HG03457 (cell line): ENCODE measurements around the gene GDF2.

Experiments
- ATAC-seq: cut with Tn5 transposase; IDR thresholded peaks from one replicate; pipeline ENCODE4 v1.9.1; 2021; ENCODE audit warnings: moderate number of reproducible peaks; ENCODE audit not compliant: unreplicated experiment

Gene GDF2

DNA sequence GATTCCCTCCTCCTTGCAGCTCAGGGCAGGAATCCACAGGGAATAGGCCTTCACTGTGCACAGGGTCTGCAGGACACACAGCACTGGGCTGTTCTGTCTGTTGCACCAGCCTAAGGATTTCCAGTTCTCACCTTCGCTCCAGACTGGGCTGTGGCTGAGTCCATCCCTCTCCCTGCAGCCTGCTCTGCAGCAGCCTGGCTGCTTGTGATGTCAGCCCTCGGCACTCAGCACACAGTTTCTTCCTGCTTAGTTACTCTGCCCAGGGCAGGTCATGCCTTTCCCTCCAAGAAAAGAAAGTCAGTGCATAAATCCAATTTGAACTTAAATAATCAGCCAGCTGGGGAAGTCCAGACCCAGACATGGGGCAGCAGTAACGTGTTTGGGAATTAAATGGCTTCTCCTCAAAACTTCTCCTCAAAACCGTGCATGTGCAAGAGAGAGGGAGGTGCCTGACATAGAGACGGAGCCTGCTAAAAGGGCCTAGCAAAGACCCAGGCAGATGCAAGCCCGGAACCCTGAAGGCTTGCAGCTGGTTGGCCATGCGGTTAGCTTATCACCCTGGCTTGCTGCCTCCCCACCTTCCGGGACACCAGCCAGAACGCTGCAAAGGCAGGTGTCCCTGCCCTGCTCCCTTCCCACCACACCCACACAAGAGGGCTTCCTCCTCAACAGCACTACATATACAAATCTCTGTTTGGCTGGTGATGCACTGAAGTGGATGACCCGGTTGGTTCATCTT is 10.9 kb upstream of the GDF2 start:
- no peak for ATAC-seq

DNA sequence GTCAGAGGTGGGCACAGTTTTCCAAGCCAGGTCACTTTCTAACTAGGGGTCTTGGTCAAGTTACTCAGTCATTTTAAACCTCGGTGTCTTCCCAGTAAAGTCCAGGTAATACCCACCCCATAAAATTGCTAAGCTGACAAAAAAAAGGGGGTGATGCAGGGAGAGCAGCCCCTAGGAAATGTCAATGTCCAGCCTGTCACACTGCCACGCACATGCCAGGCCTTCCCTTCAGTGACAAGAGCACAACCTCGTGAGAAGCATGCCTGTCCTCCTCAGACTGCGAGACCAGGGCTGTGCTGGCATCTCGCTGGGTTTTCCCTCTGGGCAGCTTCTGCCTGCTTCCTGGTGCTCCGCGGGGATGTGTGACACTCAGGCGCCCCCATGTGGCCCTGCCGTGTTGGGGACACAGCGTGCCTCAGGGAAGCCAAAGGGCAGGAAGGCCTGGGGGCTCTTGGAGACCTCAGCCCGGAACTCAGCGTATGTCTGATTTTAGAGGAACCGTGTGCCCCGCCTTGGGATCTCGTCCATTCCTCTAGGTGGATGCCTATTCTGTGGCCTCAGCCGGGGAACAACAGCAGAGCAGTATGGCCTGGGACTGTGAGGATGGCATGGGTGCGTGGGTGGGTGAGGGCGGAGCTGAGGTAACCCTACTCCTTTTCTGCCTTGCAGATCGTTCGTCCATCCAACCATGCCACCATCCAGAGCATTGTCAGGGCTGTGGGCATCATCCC is 10.2 kb upstream of the GDF2 start:
- ATAC-seq = no peak

DNA sequence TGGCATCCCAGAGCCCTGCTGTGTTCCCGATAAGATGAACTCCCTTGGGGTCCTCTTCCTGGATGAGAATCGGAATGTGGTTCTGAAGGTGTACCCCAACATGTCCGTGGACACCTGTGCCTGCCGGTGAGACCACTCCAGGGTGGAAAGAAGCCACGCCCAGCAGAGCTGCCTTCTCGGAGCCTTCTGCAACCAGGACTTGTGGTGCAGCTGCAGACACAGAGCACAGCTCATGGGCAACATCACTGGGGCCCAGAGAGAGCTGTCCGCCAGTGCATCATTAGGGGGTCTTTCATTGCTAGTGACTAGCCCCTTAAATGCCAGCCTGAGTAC is 9.6 kb upstream of the GDF2 start:
- ATAC-seq = no peak

DNA sequence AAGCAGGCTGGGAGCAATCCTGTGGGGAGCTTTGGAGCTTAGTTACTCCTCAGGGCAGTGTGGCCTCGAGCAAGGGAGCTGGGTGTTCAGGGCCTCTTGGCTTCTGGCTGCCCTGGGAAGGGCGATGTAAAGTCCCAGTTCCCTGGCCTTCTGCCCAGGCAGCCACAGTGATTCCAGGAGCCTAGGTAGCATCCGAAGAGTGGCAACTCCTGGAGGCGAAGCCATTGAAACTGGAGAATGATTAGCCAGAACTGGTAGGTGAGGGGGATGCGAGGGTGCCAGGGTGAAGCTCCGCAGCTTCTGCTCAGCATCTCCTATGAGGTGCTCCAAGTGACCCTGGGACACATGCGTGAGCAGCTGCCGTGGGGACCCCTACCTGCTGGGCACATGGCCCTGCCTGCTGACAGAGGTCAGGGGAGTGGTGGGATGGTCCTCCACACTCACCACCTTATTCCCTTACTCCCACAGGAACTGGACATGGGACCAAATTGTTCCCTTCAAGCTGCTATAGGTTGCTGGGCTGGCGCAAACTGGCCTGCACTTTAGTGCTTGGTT is 7.8 kb upstream of the GDF2 start:
- ATAC-seq = no peak

DNA sequence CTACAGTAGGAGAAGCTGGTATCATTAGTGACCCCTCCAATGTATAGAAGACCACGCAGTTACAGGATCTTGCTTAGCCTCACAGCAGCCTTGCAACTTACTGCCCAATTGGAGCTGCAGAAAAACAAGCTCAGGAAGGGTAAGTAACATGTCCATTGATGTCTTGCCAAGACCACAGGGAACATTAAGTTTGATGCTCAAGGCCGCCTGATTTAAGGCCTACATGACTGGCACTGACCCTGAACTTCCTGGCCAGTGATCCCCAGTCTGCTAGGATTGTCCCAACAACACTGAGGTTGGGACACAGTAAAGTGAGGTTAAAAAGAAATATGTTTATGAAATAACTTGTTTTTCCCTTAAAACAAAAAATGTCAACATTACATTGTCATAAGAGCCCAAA is 6.8 kb upstream of the GDF2 start:
- no peak for ATAC-seq

DNA sequence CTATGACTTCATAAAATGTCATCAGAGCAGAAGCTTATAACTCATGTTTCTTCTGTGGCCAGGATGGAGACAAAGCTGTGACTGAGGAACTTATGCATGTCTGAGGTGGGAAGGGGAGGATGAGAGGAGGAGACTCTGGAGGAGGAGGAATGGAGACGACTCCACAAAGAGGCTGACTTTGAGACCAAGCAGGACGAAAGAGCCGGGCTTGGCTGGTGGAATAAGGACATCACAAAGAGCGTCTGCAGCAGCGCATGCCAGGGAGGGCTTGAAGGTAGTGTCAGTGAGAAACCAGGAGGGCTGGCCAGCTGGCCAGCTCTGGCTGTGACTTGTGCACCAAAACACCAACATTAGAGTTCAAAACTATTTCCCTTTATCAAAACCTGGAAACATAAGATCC is 6.1 kb upstream of the GDF2 start:
- no peak for ATAC-seq

DNA sequence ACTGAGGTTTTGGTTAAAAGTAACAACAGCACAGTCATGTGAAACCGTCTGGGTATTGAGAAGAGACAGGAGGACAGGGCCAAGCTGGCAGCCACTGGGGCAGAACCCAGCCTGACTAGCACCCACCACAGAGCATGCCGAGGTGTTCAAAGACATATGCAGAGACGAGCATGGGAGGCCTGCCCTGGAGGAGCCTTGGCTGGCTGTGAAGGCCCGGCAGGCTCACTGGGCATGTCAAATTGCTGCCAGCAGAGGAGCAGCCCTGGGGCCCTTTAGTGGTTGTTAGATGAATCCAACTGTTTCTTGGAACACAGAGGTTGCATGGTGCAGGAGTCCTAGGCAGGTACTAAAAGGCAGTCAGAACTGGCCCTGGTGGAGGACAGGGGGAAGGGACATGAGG is 5.0 kb upstream of the GDF2 start:
- ATAC-seq = no peak

DNA sequence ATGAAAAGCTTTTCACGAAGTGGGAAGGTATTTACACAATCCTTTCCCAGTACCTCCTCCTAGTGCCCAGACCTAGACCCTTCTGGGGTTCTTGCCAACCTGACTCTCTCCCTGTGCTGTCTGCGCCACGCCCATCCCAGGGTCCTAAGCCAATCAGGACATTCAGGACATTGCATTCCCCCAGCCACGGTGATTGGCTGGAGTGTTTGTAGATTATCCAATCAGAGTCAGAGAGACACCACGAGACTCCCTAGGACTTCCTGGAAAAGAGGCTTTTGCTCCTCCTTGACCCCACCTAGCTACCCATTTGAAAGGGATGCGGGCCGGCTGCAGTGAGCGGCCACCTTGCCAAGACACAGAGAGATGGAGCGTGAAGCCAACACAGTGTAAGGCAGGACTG is 3.5 kb upstream of the GDF2 start:
- no peak for ATAC-seq

DNA sequence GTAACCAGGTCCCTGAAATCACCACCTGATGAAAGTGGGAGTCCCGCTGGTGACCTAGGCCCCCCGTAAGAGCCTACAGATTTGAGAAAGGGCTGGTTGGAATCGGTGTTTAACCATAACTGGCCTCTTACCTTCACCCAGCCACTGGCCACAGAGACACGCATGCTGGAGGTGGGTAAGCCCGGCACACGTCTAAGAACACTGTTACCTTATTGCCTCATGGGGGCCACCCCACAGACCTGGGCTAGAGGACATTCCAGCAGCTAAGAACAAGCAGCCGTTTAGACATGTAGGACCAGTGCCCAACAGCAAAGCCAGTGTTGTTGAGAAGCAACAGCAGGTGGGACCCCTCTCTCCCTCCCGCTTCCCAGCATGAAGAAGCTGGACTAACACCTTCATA is 2.5 kb upstream of the GDF2 start:
- no peak for ATAC-seq

DNA sequence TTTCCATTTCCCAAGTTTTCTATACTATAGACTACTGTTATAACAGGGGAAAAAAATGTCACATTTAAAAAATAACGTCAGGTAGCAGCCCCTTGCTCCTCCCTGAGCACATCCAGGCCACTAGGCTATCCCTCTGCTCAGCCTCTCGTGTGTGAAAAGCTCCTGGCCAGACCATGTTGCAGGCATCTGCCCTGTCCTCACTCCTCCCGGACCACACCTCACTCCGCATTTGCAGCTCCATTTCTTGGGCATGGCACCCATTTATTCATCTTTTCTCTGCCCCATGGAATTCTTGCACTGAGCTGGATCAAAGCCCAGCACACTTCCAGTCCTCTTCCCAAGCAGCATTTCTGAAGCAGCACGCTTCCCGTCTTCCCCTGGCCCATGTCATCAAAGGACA is 1.4 kb upstream of the GDF2 start:
- ATAC-seq = no peak

DNA sequence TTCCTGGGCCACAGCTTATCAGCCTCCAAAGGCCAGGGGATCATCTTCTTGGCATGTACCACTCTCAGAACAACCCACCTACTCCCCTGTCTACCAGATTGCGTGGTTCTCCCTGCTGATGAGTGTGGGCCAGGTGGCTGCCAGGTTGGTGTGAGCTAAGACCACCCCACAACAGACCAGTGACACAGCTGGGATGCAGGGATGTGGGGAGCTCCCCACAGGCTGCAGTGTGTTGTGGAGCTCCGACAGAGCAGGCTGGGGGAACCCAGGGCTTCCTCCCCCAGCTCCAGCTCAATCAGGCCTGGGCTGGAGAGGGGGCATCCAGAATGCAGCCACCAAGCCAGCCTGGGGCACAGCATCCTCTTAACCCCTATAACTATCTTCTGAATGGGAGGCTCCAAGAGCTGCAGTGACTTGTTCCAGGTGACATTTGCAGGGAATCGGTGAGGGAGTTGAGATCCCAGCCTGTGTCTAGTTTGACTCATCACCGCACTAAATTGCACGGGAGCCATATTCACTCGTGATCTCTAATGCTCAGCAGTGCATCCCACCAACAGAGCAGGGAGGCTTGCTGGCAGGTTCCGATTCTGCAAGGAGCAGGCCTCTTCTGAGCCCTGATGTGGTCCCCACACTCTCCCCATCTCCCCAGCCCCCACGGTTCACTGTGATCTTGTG is 596 bp upstream of the GDF2 start:
- no peak for ATAC-seq

DNA sequence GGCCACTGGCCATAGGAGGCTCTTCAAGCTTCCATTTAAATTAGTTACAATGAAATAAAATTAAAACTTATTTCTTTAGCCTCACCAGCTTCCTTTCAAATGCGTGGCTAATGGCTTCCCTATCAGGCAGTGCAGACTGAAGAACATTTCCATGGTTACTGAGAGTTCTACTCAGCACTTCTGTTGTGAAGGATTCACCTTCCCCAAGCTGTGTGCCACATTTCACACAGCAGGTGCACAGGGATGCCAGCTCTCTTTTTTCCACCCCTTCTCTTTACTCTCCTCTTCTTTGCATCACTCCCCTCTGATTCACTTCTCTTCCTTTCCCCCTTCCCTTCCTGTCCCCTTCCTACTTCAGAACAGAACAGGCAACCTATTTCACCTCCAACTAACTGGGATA is 833 bp downstream of the GDF2 start:
- ATAC-seq = no peak

DNA sequence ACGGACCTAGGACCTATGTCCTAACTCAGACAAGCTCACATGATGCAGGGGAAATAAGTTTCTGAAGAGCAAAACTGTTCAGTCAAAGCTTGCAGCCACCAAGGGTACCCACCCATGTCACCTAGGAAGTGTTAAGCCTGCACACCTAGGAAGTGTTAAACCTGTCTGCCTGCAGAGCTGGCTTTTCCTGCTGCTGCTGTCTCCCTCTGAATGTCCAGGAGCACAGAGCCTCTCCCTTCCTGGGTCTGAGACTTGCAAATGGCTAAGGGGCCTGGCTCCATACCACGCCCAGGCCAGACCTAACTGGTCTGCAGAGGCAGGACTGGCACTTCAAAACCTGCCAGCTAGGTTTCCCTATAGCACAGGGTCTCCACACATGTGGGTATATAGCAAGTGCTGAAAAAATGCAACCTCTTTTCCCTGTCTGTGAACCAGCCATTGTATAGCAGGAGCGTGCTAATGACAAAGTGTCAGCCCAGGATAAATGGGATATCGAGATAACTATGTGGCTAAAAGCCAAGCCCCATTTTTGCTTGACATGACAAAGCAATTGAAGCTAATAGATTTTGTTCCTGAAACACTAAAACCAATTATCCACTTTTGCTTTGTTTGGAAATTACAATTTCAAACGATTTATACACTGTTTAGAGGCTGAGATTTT is 1.5 kb downstream of the GDF2 start:
- no peak for ATAC-seq

DNA sequence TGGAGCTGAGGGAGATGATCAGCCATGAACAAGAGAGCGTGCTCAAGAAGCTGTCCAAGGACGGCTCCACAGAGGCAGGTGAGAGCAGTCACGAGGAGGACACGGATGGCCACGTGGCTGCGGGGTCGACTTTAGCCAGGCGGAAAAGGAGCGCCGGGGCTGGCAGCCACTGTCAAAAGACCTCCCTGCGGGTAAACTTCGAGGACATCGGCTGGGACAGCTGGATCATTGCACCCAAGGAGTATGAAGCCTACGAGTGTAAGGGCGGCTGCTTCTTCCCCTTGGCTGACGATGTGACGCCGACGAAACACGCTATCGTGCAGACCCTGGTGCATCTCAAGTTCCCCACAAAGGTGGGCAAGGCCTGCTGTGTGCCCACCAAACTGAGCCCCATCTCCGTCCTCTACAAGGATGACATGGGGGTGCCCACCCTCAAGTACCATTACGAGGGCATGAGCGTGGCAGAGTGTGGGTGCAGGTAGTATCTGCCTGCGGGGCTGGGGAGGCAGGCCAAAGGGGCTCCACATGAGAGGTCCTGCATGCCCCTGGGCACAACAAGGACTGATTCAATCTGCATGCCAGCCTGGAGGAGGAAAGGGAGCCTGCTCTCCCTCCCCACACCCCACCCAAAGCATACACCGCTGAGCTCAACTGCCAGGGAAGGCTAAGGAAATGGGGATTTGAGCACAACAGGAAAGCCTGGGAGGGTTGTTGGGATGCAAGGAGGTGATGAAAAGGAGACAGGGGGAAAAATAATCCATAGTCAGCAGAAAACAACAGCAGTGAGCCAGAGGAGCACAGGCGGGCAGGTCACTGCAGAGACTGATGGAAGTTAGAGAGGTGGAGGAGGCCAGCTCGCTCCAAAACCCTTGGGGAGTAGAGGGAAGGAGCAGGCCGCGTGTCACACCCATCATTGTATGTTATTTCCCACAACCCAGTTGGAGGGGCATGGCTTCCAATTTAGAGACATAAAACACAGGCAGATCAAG is 3.3 kb downstream of the GDF2 start:
- ATAC-seq = no peak

DNA sequence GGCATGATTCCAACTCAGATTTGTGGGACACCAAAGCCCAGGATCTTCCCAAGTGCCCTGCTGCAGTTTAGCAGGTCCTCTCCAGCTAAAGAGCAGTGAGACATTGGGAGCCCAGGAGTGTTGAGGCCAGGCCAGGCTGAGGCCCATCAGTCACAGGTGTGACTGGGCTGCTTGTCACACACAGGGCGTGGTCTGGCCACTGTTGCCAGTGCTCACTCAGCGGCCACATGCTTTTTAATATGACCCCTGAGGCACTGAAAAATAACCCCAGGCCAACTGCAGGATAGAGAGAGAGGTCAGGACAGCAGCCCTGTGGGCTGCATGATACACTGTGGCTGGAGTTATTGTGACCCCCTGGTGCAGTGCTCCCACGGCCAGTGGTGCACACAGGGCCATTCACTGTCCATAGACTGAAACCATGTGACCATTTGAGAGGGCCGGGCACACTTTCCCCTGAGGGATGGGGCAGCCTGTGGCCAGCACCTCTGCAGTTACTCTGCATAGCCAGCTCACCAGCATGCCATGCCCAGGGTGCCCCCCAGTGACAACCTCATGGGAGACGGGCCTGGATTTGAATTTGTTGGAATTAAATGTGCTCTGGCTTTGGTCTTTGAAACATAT is 4.2 kb downstream of the GDF2 start:
- ATAC-seq = no peak

DNA sequence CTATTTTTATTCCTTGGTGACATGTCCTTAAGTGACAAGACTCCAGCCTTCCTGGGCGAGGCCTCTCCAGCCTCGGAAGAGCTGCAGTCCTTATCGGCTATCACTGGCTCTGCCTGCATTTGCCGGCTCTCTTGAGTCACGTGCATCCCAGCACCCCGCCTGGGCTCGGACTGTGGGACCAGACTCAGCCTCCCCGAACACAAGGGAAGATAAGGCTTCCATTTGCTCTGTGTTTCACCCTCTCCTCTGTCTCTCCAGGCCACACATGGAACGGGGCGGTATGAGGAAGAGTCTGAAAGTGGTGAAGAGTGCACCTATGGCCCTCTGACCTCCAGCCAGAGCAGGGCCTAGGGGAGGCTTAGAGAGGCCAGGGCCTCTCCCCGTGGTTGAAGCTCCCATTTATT is 4.7 kb downstream of the GDF2 start:
- ATAC-seq = no peak

DNA sequence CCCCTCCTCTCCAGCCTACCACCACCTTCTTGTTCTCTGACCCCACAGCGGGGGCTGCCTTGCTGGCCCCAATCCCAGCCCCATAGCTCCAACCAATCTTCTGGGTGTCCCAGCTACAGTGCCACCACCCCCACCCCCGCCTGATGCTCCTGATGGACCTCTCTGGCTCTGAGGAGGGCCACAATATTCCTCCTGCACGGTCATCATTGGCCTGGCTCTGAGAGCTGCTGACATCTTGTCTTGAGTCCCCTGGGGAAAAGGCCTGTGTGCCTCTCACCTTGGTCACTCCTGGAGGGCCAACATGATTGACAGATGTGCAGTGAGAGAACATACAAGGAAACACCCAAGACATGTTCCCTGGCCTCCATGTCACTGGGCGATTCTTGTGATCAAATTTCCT is 7.6 kb downstream of the GDF2 start:
- ATAC-seq = no peak

DNA sequence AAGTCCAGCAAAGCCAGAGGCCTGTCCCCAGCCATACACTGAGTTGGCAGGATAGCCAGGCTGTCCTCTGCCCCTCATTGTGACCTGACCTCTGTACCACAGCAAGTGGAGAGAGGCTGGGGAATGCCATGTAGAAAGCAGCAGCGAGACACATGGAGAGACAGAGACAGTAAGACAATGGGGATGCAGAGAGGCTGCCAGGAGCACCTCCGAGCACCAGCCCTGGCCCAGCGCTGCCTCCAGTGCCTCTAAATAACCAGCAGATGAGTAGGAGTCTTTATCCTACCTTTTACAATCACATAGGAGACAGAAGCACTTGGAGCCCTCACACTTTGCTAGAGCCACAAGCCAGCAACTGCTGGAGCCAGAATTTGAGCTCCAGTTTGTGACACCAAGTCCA is 8.1 kb downstream of the GDF2 start:
- no peak for ATAC-seq

DNA sequence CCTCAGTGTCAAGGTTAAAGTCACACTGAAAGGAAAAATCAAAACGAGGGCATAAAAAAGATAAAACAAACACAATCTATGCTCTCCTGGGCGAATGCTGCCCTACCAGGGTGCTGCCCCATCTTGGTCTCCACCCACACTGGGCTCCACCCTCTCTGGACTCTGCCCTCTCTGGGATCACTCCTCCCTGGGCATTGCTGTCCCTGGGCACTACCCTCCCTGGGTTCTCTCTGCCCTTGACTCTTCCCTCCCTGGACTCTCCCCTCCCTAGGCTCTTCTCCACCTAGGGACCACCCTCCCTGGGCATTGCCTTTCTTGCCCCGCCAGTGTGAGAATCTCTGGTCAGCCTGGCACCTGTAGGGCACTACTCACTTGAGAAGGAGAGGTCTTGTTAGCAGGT is 8.6 kb downstream of the GDF2 start:
- no peak for ATAC-seq

DNA sequence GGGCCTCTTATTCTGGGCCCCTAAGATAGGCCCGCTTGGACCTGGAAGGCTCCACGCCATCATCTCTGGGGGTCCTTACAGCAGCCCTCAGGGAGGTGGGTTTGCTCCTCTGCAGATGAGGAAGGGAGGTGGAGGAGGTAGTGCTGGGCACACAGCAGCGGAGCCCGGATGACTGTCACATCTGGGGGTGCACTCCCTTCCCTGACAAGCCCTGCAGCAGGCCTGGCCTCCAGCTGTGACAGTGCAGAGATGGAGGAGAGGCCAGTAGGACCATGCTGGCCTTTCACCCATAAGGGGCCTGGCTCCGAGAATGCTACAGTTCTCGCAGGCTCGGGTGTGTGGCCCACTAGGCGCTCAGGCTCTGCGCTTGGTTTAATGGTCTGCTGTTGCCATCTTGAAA is 9.2 kb downstream of the GDF2 start:
- no peak for ATAC-seq
